Stimulated activated CD8-positive, alpha-beta memory T cell treated with anti-CD3 and anti-CD28 coated beads, Interleukin-7, amount 100 ng/mL, for 4 hours (primary cell): ENCODE measurements around the gene TMEM61.
"Not testable (repeated sequence)": the region's sequence is repeated elsewhere in the genome, so short reads cannot be mapped to it uniquely, and the experiment has no call there.

ENCODE experiments used
- DNase-seq, 2 donors: peaks; one replicate each; pipeline ENCODE4 v3.0.0-alpha.2; 2020; ENCODE audit warnings: low read depth in 2 of 2

TMEM61 gene

GRCh38 chr1:54962612-54963395, 17.6 kb upstream of the TMEM61 start:
- no peak for DNase-seq

- not testable (repeated sequence) for DNase-seq
These were observed 16.6 kb upstream of the TMEM61 start for GRCh38 chr1:54963829-54964228.

- DNase-seq, result no peak
These were observed 14.6 kb upstream of the TMEM61 start for GRCh38 chr1:54965624-54966340.

GRCh38 chr1:54967372-54967771, 13.1 kb upstream of the TMEM61 start:
- DNase-seq, result no peak

- DNase-seq, result no peak
These were observed 11.9 kb upstream of the TMEM61 start for GRCh38 chr1:54968551-54968950.

- no peak for DNase-seq
These were observed 10.5 kb upstream of the TMEM61 start for GRCh38 chr1:54969879-54970278.

- DNase-seq, result no peak
These were observed 9.5 kb upstream of the TMEM61 start for GRCh38 chr1:54970901-54971300.

- DNase-seq, result no peak
These were observed 9.1 kb upstream of the TMEM61 start for GRCh38 chr1:54971317-54971791.

GRCh38 chr1:54972436-54972835, 8.0 kb upstream of the TMEM61 start:
- DNase-seq, result no peak

- DNase-seq, result no peak
These were observed 7.1 kb upstream of the TMEM61 start for GRCh38 chr1:54973205-54973921.

GRCh38 chr1:54975356-54976108, 4.9 kb upstream of the TMEM61 start:
- no peak for DNase-seq

GRCh38 chr1:54976747-54977146, 3.7 kb upstream of the TMEM61 start:
- no peak for DNase-seq

GRCh38 chr1:54977533-54978297, 2.7 kb upstream of the TMEM61 start:
- DNase-seq, result no peak

GRCh38 chr1:54978528-54979326, 1.7 kb upstream of the TMEM61 start:
- DNase-seq, result no peak

GRCh38 chr1:54979327-54979891, 1.0 kb upstream of the TMEM61 start:
- DNase-seq, result no peak

GRCh38 chr1:54980046-54980527, 341 bp upstream of the TMEM61 start:
- no peak for DNase-seq

- no peak for DNase-seq
These were observed 1.0 kb downstream of the TMEM61 start for GRCh38 chr1:54981466-54981865.

- DNase-seq, result no peak
These were observed 2.3 kb downstream of the TMEM61 start for GRCh38 chr1:54982739-54983138.

GRCh38 chr1:54984131-54984842, 3.9 kb downstream of the TMEM61 start:
- no peak for DNase-seq
